ENCODE results near the gene TMEM145. TPM values are rescaled to one million over a fixed set of nuclear protein-coding genes. Genes with fewer than 3 reads are reported as not detected.

Gene TMEM145
- total RNA-seq, 1 experiment from 2014 or later: not detected

DNA sequence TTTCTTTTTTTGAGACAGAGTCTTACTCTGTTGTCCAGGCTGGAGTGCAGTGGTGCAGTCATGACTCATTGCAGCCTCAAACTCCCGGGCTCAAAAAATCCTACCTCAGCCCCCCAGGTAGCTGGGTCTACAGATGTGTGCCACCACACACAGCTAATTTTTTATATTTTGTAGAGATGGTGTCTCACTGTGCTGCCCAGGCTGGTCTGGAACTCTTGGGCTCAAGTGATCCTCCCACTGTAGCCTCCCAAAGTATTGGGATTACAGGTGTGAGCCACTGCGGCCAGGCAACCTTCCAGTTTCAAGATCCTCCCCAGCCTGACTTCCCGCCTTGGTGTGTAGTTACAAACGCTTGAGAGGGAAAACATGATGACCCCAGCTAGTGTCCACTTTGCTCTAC, 54.8 kb downstream of the TMEM145 start:
- in situ Hi-C loops (cut with HindIII; ENCODE audit: low pct_unique_long_range_greater_than_20kb, low sequenced_read_pairs): no loop called here
- DNase-seq (ENCODE audit: low read depth): no peak

DNA sequence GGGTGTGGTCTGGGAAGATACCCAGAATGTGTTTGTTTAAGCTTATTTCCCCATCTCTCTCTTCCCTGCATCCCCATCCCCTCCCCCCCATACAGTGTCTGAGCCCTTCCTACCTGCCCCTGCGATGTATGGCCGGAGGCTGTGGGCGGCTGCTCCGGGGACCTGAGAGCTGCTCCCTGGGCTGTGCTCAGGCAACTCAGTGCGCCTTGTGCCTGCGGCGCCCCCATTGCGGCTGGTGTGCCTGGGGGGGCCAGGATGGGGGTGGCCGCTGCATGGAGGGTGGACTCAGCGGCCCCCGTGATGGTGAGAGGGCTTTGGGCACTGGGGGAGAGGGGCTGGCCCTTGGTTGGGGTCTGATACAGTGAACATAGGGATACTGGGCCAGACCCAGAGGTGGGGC, 55.3 kb downstream of the TMEM145 start:
- in situ Hi-C loops (cut with HindIII; ENCODE audit: low pct_unique_long_range_greater_than_20kb, low sequenced_read_pairs): no loop called here
- no peak for DNase-seq (ENCODE audit: low read depth)

DNA sequence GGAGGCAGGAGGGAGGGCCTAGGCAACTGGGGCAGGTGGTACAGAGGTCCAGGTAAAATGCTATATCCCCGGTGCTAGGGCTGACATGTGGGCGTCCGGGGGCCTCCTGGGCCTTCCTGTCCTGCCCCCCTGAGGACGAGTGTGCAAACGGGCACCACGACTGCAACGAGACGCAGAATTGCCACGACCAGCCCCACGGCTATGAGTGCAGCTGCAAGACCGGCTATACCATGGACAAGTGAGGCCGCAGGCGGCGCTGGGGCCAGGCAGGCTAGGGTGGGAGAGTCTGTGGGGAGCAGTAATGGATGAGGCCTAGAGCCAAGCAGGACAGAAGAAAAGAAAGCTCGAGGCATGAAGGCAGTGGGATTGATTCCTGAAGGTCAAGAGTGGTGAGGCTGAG, 55.7 kb downstream of the TMEM145 start:
- no peak for DNase-seq (ENCODE audit: low read depth)
- in situ Hi-C loops (cut with HindIII; ENCODE audit: low pct_unique_long_range_greater_than_20kb, low sequenced_read_pairs): no loop called here

DNA sequence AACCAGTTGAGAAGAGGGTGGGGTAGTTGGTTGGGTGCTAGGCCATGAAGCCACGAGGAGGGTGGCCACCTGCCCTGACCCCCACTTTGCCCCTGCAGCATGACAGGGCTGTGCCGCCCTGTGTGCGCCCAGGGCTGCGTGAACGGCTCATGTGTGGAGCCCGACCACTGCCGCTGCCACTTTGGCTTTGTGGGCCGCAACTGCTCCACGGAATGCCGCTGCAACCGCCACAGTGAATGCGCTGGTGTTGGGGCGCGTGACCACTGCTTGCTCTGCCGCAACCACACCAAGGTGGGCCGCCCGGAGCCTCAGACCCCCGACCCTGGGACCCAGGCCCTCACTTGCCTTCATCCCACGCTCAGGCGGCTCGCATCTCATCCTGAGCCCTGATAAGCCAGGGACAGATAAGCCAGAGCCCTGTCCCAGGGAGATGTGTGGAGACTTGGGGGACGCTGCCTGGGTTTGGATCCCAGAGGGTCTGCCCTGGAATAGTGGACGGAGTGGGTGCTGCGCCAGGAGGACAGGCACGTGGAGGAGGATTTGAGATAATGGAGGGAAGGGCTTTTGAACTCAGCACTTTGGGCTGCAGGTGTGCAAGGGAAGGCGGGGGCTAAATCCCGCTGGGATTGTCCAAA, 56.4 kb downstream of the TMEM145 start:
- in situ Hi-C loops (cut with HindIII; ENCODE audit: low pct_unique_long_range_greater_than_20kb, low sequenced_read_pairs): no loop called here
- no peak for DNase-seq (ENCODE audit: low read depth)

DNA sequence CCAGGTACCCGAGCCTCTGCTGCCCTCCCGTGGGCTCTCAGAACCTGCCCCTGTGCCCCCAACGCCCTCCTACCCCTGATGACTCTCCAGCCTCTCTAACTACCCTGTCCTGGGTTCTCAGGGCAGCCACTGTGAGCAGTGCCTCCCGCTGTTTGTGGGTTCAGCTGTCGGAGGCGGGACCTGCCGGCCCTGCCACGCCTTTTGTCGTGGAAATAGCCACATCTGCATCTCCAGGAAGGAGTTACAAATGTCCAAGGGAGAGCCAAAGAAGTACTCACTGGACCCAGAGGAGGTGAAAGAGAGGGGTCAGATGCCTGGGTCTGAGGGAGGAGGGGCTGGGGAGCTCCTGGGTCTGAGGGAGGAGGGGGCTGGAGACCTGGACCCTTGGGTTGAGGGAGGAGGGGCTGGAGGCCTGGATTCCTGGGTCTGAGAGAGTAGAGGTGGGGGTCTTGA, 57.0 kb downstream of the TMEM145 start:
- in situ Hi-C loops (cut with HindIII; ENCODE audit: low pct_unique_long_range_greater_than_20kb, low sequenced_read_pairs): no loop called here
- no peak for DNase-seq (ENCODE audit: low read depth)

DNA sequence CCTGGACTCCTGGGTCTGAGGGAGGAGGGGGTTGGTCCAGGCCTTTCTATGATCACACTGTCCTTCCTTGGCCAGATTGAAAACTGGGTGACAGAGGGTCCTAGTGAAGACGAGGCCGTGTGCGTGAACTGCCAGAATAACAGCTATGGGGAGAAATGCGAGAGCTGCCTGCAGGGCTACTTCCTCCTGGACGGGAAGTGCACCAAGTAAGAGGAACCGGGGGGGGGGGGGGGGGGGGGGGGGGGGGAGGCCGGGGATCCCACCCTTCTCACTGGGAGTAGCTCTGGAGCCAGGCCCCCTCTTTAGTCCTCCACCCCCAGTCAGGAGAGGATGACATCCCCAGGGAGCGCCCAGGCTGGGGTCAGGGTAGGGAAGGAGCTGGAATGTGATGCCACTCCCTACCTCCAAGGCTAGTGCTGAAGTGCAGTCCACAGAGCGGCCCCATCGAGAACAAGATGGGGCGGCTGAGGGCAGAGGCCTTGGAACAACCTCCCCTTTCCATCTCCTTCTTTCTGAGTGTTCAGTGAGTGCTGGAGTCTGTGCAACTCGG, 57.6 kb downstream of the TMEM145 start:
- DNase-seq (ENCODE audit: low read depth): no peak
- in situ Hi-C loops (cut with HindIII; ENCODE audit: low pct_unique_long_range_greater_than_20kb, low sequenced_read_pairs): no loop called here

Other genes starting within 250 kb of the TMEM145 start
- not detected in 2 replicates for gene GRIK5, start 243.1 kb upstream of the TMEM145 start, total RNA-seq (2014; rRNA removed; shearing (Covaris generic); ENCODE audit: low replicate concordance)
- gene ZNF574, start 237.1 kb upstream of the TMEM145 start, total RNA-seq (2014; rRNA removed; shearing (Covaris generic); ENCODE audit: low replicate concordance): 18.2 and 24.6 TPM in 2 replicates
- gene POU2F2, start 180.9 kb upstream of the TMEM145 start, total RNA-seq (2014; rRNA removed; shearing (Covaris generic); ENCODE audit: low replicate concordance): not detected in 2 replicates
- 72.2 and 128 TPM in 2 replicates for gene DEDD2, start 95.6 kb upstream of the TMEM145 start, total RNA-seq (2014; rRNA removed; shearing (Covaris generic); ENCODE audit: low replicate concordance)
- gene ZNF526, start 93.0 kb upstream of the TMEM145 start, total RNA-seq (2014; rRNA removed; shearing (Covaris generic); ENCODE audit: low replicate concordance): 8.4 and 12.4 TPM in 2 replicates
- 29.9 and 32.2 TPM in 2 replicates for gene GSK3A, start 70.7 kb upstream of the TMEM145 start, total RNA-seq (2014; rRNA removed; shearing (Covaris generic); ENCODE audit: low replicate concordance)
- gene ERF, start 58.2 kb upstream of the TMEM145 start, total RNA-seq (2014; rRNA removed; shearing (Covaris generic); ENCODE audit: low replicate concordance): 47.1 and 49.5 TPM in 2 replicates
- gene CIC, start 44.1 kb upstream of the TMEM145 start, total RNA-seq (2014; rRNA removed; shearing (Covaris generic); ENCODE audit: low replicate concordance): 13.6 and 27.5 TPM in 2 replicates
- gene PRR19, start 11.2 kb upstream of the TMEM145 start, total RNA-seq (2014; rRNA removed; shearing (Covaris generic); ENCODE audit: low replicate concordance): 3.0 TPM in 1 of 2 replicates, not detected in the other
- 142 and 150 TPM in 2 replicates for gene PAFAH1B3, start 10.7 kb upstream of the TMEM145 start, total RNA-seq (2014; rRNA removed; shearing (Covaris generic); ENCODE audit: low replicate concordance)
- 36.8 and 75.6 TPM in 2 replicates for gene MEGF8, start 12.3 kb downstream of the TMEM145 start, total RNA-seq (2014; rRNA removed; shearing (Covaris generic); ENCODE audit: low replicate concordance)
- 22.1 TPM in 1 of 2 replicates, not detected in the other for gene CNFN, start 77.0 kb downstream of the TMEM145 start, total RNA-seq (2014; rRNA removed; shearing (Covaris generic); ENCODE audit: low replicate concordance)
- 5.7 and 13.1 TPM in 2 replicates for gene LIPE, start 114.1 kb downstream of the TMEM145 start, total RNA-seq (2014; rRNA removed; shearing (Covaris generic); ENCODE audit: low replicate concordance)
- not detected in 2 replicates for gene CXCL17, start 129.6 kb downstream of the TMEM145 start, total RNA-seq (2014; rRNA removed; shearing (Covaris generic); ENCODE audit: low replicate concordance)
- gene CEACAM1, start 215.2 kb downstream of the TMEM145 start, total RNA-seq (2014; rRNA removed; shearing (Covaris generic); ENCODE audit: low replicate concordance): 0.09 TPM in 1 of 2 replicates, not detected in the other

Measured in Caki2 (cell line).